ENCODE measurements around the gene TCP1.

- TF ChIP-seq CTCF (IDR thresholded peaks at IDR 0.05) (no peak), POLR2A (IDR thresholded peaks at IDR 0.05) (no peak)
These were observed 11.3 kb downstream of the TCP1 start for GRCh38 chr6:159778131-159778530.
